Measurements from ENCODE around the gene BRPF3. TPM values are rescaled to one million over a fixed set of nuclear protein-coding genes. Genes with fewer than 3 reads are reported as not detected.

Gene BRPF3
- total and polyA plus RNA-seq, 9 of the 15 experiments (the other 6 are each of a cell fraction or from before 2014, with no cell fraction given), result 2.2 to 19.3 (median 8.0) TPM

- no peak for TF ChIP-seq EGR1 (conservative IDR thresholded peaks at IDR 0.05)
- no peak for TF ChIP-seq NCOA1 (IDR thresholded peaks at IDR 0.05; ENCODE audit: low read depth)
- no peak for TF ChIP-seq HDGF (IDR thresholded peaks at IDR 0.05)
- no peak for TF ChIP-seq ZNF696 (CRISPR knock-in tag; conservative IDR thresholded peaks at IDR 0.05)
- TF ChIP-seq SMARCA5 (IDR thresholded peaks at IDR 0.05), result no peak
- no peak for TF ChIP-seq MLX (CRISPR knock-in tag; conservative IDR thresholded peaks at IDR 0.05)
- TF ChIP-seq CUX1 (CRISPR knock-in tag; IDR thresholded peaks at IDR 0.05), result no peak
- no peak for TF ChIP-seq IFI16 (CRISPR knock-in tag; IDR thresholded peaks at IDR 0.05)
- TF ChIP-seq SAFB (IDR thresholded peaks at IDR 0.05; ENCODE audit: borderline replicate concordance, low read depth, low read length), result no peak
- no peak for TF ChIP-seq MTF1 (CRISPR knock-in tag; IDR thresholded peaks at IDR 0.05; ENCODE audit: borderline replicate concordance)
- TF ChIP-seq HBP1 (CRISPR knock-in tag; IDR thresholded peaks at IDR 0.05), result no peak
- no peak for TF ChIP-seq ZNF551 (CRISPR knock-in tag; IDR thresholded peaks at IDR 0.05)
- no peak for TF ChIP-seq PCBP2 (IDR thresholded peaks at IDR 0.05; ENCODE audit: low read depth, low read length, poor library complexity, severe bottlenecking)
- TF ChIP-seq KLF1 (tag; IDR thresholded peaks at IDR 0.05), result 0 out of 2 replicates have a peak, but pooled peaks have one; percentile 56
- no peak; the same call in 1 of the 2 replicates for TF ChIP-seq NFIC (IDR thresholded peaks at IDR 0.05)
- TF ChIP-seq ZNF644 (tag; IDR thresholded peaks at IDR 0.05; ENCODE audit: low read depth), result no peak
- no peak for TF ChIP-seq STAT5B (CRISPR knock-in tag; IDR thresholded peaks at IDR 0.05)
- TF ChIP-seq PHF20 (IDR thresholded peaks at IDR 0.05; ENCODE audit: partially characterized antibody), result no peak
- no peak for TF ChIP-seq NFRKB (IDR thresholded peaks at IDR 0.05; ENCODE audit: low read depth)
- TF ChIP-seq MCM7 (IDR thresholded peaks at IDR 0.05), result no peak
- no peak for TF ChIP-seq THRB (CRISPR knock-in tag; conservative IDR thresholded peaks at IDR 0.05)
- TF ChIP-seq HDAC6 (IDR thresholded peaks at IDR 0.05; ENCODE audit: low read depth, low read length), result no peak
Observed at GRCh38 chr6:36196113-36196879, at the start of gene BRPF3 (continued).
